ENCODE results near the gene SLC12A8. TPM values are rescaled to one million over a fixed set of nuclear protein-coding genes. Genes with fewer than 3 reads are reported as not detected.

SLC12A8 gene
- total and polyA plus RNA-seq, 10 donors = 0.32 to 2.8 (median 1.3) TPM

DNA sequence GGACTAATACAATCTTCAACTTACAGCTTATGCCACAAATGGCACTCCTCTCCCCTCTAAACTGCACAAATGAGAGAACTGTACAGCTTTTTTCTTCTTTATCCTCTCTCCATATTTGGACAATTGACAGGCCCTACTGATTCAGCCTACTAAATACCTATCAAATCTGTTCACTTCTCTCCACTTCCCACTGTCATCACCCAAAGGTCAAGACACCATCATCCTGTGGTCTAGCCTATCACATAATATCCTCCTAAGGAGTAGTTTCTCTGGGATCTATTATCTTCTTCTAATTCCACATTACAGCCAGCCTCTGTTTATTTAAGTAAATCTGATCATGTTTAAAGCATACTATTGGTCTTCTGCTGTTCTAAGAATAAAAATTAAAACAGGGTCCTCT is 33.0 kb upstream of the SLC12A8 start:
- intact Hi-C loops (cut with DNase I; ENCODE audit: low total_unique reads) = no loop called here
- no peaks in the 10 kb centered on the region for H3K27me3 ChIP-seq (replicated peaks in 1 of 7)
- no peak overlapping the region for H3K27ac ChIP-seq
- TF ChIP-seq, protein P1, sequence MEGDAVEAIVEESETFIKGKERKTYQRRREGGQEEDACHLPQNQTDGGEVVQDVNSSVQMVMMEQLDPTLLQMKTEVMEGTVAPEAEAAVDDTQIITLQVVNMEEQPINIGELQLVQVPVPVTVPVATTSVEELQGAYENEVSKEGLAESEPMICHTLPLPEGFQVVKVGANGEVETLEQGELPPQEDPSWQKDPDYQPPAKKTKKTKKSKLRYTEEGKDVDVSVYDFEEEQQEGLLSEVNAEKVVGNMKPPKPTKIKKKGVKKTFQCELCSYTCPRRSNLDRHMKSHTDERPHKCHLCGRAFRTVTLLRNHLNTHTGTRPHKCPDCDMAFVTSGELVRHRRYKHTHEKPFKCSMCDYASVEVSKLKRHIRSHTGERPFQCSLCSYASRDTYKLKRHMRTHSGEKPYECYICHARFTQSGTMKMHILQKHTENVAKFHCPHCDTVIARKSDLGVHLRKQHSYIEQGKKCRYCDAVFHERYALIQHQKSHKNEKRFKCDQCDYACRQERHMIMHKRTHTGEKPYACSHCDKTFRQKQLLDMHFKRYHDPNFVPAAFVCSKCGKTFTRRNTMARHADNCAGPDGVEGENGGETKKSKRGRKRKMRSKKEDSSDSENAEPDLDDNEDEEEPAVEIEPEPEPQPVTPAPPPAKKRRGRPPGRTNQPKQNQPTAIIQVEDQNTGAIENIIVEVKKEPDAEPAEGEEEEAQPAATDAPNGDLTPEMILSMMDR (IDR thresholded peaks at IDR 0.05 in 8 of 11, conservative IDR thresholded peaks at IDR 0.05 in 3 of 11) = no peak
- no peak for TF ChIP-seq POLR2AphosphoS5 (IDR thresholded peaks at IDR 0.05)
- no peak for TF ChIP-seq POLR2A (IDR thresholded peaks at IDR 0.05)
- no peak overlapping the region for H3K4me3 ChIP-seq
- peaks cover 0 to 36% (median 0%) of the 10 kb centered on the region in 6 donors for H3K36me3 ChIP-seq
- H3K9me3 ChIP-seq = no peaks in the 10 kb centered on the region
- no peak for DNase-seq
- peaks cover 0 to 11% (median 0%) of the 10 kb centered on the region in 6 donors for H3K4me1 ChIP-seq

DNA sequence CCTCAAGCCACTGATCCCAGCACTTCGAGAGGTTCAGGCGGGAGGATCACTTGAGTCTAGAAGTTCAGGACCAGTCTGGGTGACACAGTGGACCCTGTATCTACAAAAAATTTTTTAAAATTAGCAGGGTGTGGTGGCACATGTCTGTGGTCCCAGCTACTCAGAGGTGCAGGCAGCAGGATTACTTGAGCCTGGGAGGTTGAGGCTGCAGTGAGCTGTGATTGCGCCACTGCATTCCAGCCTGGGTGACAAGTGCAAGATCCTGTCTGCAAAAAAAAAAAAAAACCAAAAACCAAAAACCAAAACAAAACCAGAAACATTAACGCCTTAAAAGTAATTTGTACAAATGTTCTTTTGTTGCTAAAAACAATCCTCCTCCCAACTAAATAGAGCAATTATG is 27.9 kb upstream of the SLC12A8 start:
- TF ChIP-seq POLR2A (IDR thresholded peaks at IDR 0.05) = no peak
- no peak for TF ChIP-seq POLR2AphosphoS5 (IDR thresholded peaks at IDR 0.05)
- TF ChIP-seq, protein P1 (IDR thresholded peaks at IDR 0.05 in 8 of 11, conservative IDR thresholded peaks at IDR 0.05 in 3 of 11) = no peak
- Histone ChIP-seq H3K27ac (no peak overlapping the region), H3K4me3 (no peak overlapping the region), H3K4me1 (peaks cover 0 to 23% (median 0%) of the 10 kb centered on the region in 6 donors), H3K27me3 (replicated peaks in 1 of 7) (no peaks in the 10 kb centered on the region), H3K36me3 (peaks cover 0 to 59% (median 0%) of the 10 kb centered on the region in 6 donors), H3K9me3 (no peaks in the 10 kb centered on the region)
- intact Hi-C loops (cut with DNase I; ENCODE audit: low total_unique reads) = no loop called here
- WGBS, 5 donors = 52 to 88% (median 64%) methylated on average over 4 of the region's 4 CpGs
- DNase-seq = no peak

DNA sequence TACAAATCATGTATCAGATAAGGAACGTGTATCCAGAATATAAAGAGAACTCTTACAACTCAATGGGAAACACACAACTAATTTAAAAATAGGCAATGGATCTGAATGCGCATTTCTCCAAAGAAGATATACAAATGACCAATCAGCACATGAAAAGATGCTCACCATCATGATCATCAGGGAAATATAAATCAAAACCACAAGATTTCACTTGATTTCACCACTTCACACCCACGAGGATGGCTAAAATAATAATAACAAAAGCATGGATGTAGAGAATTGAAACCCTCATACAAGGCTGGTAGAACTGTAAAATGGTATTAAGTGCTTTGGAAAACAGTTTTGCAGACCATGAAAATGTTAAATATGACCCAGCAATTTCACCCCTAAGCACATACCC is 26.7 kb upstream of the SLC12A8 start:
- H3K36me3 ChIP-seq = peaks cover 0 to 68% (median 0%) of the 10 kb centered on the region in 6 donors
- no peaks in the 10 kb centered on the region for H3K27me3 ChIP-seq (replicated peaks in 1 of 7)
- no peak overlapping the region for H3K27ac ChIP-seq
- TF ChIP-seq POLR2A (IDR thresholded peaks at IDR 0.05) (no peak), POLR2AphosphoS5 (IDR thresholded peaks at IDR 0.05) (no peak)
- TF ChIP-seq, protein P1 (IDR thresholded peaks at IDR 0.05 in 8 of 11, conservative IDR thresholded peaks at IDR 0.05 in 3 of 11) = no peak
- H3K4me3 ChIP-seq = no peak overlapping the region
- intact Hi-C loops (cut with DNase I; ENCODE audit: low total_unique reads) = no loop called here
- H3K9me3 ChIP-seq = no peaks in the 10 kb centered on the region
- H3K4me1 ChIP-seq = peaks cover 0 to 23% (median 0%) of the 10 kb centered on the region in 6 donors
- DNase-seq = no peak
- 69 to 89% (median 74%) methylated on average over 3 of the region's 3 CpGs for WGBS, 5 donors

DNA sequence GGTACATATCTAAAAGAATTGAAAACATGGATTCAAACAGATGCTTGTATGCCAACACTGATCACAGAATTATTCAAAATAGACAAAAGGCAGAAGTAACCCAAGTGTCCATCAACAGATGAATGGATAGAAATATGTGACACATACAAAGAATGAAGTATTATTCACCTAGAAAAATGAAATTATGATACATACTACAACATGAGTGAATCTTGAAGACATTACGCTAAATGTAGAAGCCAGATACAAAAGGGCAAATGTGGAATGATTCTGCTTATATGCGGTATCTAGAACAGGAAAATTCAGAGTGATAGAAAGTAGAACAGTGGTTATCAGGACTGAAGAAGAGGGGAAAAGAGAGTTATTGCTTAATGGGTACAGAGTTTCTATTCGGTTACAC is 26.2 kb upstream of the SLC12A8 start:
- 77 to 89% (median 82%) methylated on average over 3 of the region's 3 CpGs for WGBS, 5 donors
- Histone ChIP-seq H3K36me3 (peaks cover 0 to 70% (median under 1%) of the 10 kb centered on the region in 6 donors), H3K9me3 (no peaks in the 10 kb centered on the region), H3K4me1 (peaks cover 0 to 23% (median 0%) of the 10 kb centered on the region in 6 donors), H3K4me3 (no peak overlapping the region), H3K27ac (no peak overlapping the region), H3K27me3 (replicated peaks in 1 of 7) (no peaks in the 10 kb centered on the region)
- intact Hi-C loops (cut with DNase I; ENCODE audit: low total_unique reads) = no loop called here
- DNase-seq = no peak
- TF ChIP-seq, protein P1 (IDR thresholded peaks at IDR 0.05 in 8 of 11, conservative IDR thresholded peaks at IDR 0.05 in 3 of 11) = no peak
- TF ChIP-seq POLR2AphosphoS5 (IDR thresholded peaks at IDR 0.05) (no peak), POLR2A (IDR thresholded peaks at IDR 0.05) (no peak)
